OCI-LY3 (cell line): ENCODE data around the gene CUBN.

Experiments
- H2AFZ ChIP-seq: fragments of 200-600, 300-600 bp; shearing (Covaris generic); 2 replicates; pipeline ENCODE4 v1.6.0; 2014; ENCODE audit warnings: antibody characterized with exemption, low read depth, low read length
- H3K27ac ChIP-seq: fragments of 200-600, 300-600 bp; sonication (generic); 2 replicates; pipeline ENCODE4 v1.5.1; 2014; ENCODE audit warnings: mild to moderate bottlenecking, low read length, moderate library complexity, mixed read lengths
- H3K27me3 ChIP-seq: fragments of 200-600, 300-600 bp; sonication (generic); 2 replicates; pipeline ENCODE4 v1.6.1; 2014; ENCODE audit warnings: low read depth, low read length, mixed read lengths
- H3K36me3 ChIP-seq: fragments of 200-600, 300-600 bp; sonication (generic); replicated peaks from 2 replicates; pipeline ENCODE3; 2014; ENCODE audit warnings: low read depth, low read length, mixed read lengths
- H3K4me1 ChIP-seq: fragments of 300-600, 200-600 bp; sonication (generic); 2 replicates; pipeline ENCODE4 v1.6.1; 2014; ENCODE audit warnings: low read length, mixed read lengths
- H3K4me2 ChIP-seq: fragments of 200-600, 300-600 bp; sonication (generic); 2 replicates; pipeline ENCODE4 v1.6.1; 2014; ENCODE audit warnings: low read length, mixed read lengths
- H3K4me3 ChIP-seq: fragments of 300-600, 200-600 bp; sonication (generic); 2 replicates; pipeline ENCODE4 v1.5.1; 2014; ENCODE audit warnings: antibody characterized with exemption, mild to moderate bottlenecking, low read length, moderate library complexity
- H3K79me2 ChIP-seq: fragments of 300-600, 200-600 bp; shearing (Covaris generic); 2 replicates; pipeline ENCODE4 v1.6.1; 2014; ENCODE audit warnings: mild to moderate bottlenecking, low read length, mixed read lengths
- H3K9ac ChIP-seq: fragments of 300-600, 200-600 bp; shearing (Covaris generic); 2 replicates; pipeline ENCODE4 v1.6.0; 2014; ENCODE audit warnings: mild to moderate bottlenecking, low read length, moderate library complexity
- H3K9me3 ChIP-seq: fragments of 200-600, 300-600 bp; shearing (Covaris generic); 2 replicates; pipeline ENCODE4 v1.6.1; 2014; ENCODE audit warnings: low read length, mixed read lengths; ENCODE audit not compliant: insufficient read depth
- H4K20me1 ChIP-seq: fragments of 200-600, 300-600 bp; sonication (generic); 2 replicates; pipeline ENCODE4 v1.6.1; 2016; ENCODE audit warnings: low read length, mixed read lengths; ENCODE audit not compliant: insufficient read depth
- EZH2phosphoT487 ChIP-seq: fragments of 200-600 bp; shearing (Covaris generic); IDR thresholded peaks from 2 replicates; pipeline ENCODE4 v1.6.1; 2018; ENCODE audit warnings: antibody characterized with exemption, mixed run types, low read depth
- TF ChIP-seq, protein P1 (sequence below): fragments of 200-600, 300-600 bp; sonication (generic); IDR thresholded peaks from 2 replicates; pipeline ENCODE4 v1.5.1; 2014; ENCODE audit warnings: antibody characterized with exemption, low read length, low read depth

The CUBN gene

DNA sequence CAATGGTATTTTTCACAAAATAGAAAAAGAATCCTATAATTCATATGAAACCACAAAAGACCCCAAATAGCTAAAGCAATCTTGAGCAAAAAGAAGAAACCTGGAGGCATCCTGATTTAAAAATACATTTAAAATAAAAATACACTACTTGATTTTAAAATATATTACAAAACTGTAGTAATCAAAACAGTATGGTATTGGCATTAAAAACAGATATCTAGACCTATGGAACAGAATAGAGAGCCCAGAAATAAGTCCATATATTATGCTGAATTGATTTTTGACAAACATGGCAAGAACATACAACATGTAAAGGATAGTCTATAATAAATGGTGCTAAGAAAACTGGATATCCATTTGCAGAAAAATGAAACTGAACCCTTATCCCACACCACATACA is 34.8 kb downstream of the CUBN start:
- no peaks in the 10 kb centered on the region for H3K27me3 ChIP-seq
- no peak overlapping the region for H3K9ac ChIP-seq
- H3K27ac ChIP-seq, result no peak overlapping the region
- no peaks in the 10 kb centered on the region for H3K9me3 ChIP-seq
- no peaks in the 10 kb centered on the region for H4K20me1 ChIP-seq
- H3K4me1 ChIP-seq, result no peaks in the 10 kb centered on the region
- H3K79me2 ChIP-seq, result no peaks in the 10 kb centered on the region
- no peaks in the 10 kb centered on the region for H3K36me3 ChIP-seq
- TF ChIP-seq EZH2phosphoT487, result no peak
- TF ChIP-seq, protein P1, sequence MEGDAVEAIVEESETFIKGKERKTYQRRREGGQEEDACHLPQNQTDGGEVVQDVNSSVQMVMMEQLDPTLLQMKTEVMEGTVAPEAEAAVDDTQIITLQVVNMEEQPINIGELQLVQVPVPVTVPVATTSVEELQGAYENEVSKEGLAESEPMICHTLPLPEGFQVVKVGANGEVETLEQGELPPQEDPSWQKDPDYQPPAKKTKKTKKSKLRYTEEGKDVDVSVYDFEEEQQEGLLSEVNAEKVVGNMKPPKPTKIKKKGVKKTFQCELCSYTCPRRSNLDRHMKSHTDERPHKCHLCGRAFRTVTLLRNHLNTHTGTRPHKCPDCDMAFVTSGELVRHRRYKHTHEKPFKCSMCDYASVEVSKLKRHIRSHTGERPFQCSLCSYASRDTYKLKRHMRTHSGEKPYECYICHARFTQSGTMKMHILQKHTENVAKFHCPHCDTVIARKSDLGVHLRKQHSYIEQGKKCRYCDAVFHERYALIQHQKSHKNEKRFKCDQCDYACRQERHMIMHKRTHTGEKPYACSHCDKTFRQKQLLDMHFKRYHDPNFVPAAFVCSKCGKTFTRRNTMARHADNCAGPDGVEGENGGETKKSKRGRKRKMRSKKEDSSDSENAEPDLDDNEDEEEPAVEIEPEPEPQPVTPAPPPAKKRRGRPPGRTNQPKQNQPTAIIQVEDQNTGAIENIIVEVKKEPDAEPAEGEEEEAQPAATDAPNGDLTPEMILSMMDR, result no peak
- H3K4me2 ChIP-seq, result no peak overlapping the region
- H2AFZ ChIP-seq, result no peak overlapping the region
- no peak overlapping the region for H3K4me3 ChIP-seq

GRCh38 chr10:17092986-17093803 is 36.4 kb downstream of the CUBN start:
- no peaks in the 10 kb centered on the region for H3K36me3 ChIP-seq
- H2AFZ ChIP-seq, result no peak overlapping the region
- no peaks in the 10 kb centered on the region for H3K79me2 ChIP-seq
- H3K9ac ChIP-seq, result no peak overlapping the region
- no peaks in the 10 kb centered on the region for H3K4me1 ChIP-seq
- H3K9me3 ChIP-seq, result no peaks in the 10 kb centered on the region
- no peaks in the 10 kb centered on the region for H3K27me3 ChIP-seq
- no peaks in the 10 kb centered on the region for H4K20me1 ChIP-seq
- H3K4me2 ChIP-seq, result no peak overlapping the region
- H3K27ac ChIP-seq, result no peak overlapping the region
- TF ChIP-seq, protein P1, result no peak
- no peak for TF ChIP-seq EZH2phosphoT487
- no peak overlapping the region for H3K4me3 ChIP-seq

- Histone ChIP-seq H3K36me3 (no peaks in the 10 kb centered on the region), H3K79me2 (no peaks in the 10 kb centered on the region), H4K20me1 (no peaks in the 10 kb centered on the region), H3K4me1 (no peaks in the 10 kb centered on the region), H3K4me3 (no peak overlapping the region), H3K27ac (no peak overlapping the region), H3K27me3 (no peaks in the 10 kb centered on the region), H3K4me2 (no peak overlapping the region), H3K9me3 (no peaks in the 10 kb centered on the region), H2AFZ (no peak overlapping the region), H3K9ac (no peak overlapping the region)
- TF ChIP-seq, protein P1, result no peak
- TF ChIP-seq EZH2phosphoT487, result no peak
Measured at GRCh38 chr10:17092216-17092944, 37.2 kb downstream of the CUBN start.

DNA sequence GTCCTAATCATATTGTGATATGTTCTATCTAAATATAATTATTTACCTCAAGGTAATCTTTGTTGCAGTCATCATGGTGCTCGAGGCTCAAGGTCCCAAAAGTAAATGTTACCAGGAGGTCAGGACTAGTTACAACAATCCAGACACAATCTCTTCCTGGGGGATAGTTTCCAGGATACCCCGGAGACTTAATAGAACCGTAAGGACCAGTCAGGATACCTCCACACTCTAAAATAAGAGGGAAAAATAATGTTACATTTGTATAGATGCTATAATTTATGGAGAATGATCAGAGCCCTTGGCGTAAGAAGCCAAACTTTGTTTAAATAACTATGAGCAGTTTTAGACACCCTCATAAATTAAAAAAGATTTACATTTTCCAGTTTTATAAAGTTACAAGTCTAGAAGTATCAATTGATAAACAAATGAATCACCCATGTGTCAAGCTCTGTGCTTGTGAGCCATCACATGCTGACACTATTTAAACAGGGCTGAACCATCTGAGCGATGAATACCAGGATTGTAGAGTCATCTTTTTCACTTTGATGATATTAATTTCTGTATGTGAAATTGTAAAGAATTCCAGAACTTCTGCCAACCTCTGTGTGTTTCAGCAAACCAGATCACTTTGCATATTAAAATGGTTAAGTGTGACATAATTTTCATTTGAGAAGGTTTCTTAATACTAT is 41.3 kb downstream of the CUBN start:
- Histone ChIP-seq H3K27ac (no peak overlapping the region), H3K9ac (no peak overlapping the region), H3K36me3 (no peaks in the 10 kb centered on the region), H2AFZ (no peak overlapping the region), H3K9me3 (no peaks in the 10 kb centered on the region), H3K27me3 (no peaks in the 10 kb centered on the region), H3K4me2 (no peak overlapping the region), H4K20me1 (no peaks in the 10 kb centered on the region), H3K79me2 (no peaks in the 10 kb centered on the region), H3K4me1 (no peaks in the 10 kb centered on the region), H3K4me3 (no peak overlapping the region)
- TF ChIP-seq, protein P1, result no peak
- no peak for TF ChIP-seq EZH2phosphoT487
